WTC11 (cell line): Measurements from ENCODE around the gene ACAA1. TPM values are rescaled to one million over a fixed set of nuclear protein-coding genes. Genes with fewer than 3 reads are reported as not detected.

ENCODE experiments used
- ATAC-seq: fragments of 200-7000 bp; cut with Tn5 transposase; 2 replicates; pipeline ENCODE4 v1.10.0; 2021; ENCODE audit warnings: mild to moderate bottlenecking, moderate library complexity
- CTCF ChIA-PET: fragments of 300-600 bp; sonication (Branson Sonifier 250); formaldehyde crosslinking; loops from one replicate; lab custom pipeline; 2021; ENCODE audit warnings: antibody characterized with exemption; lab: Charles Lee
- POLR2A ChIA-PET: fragments of 350-600 bp; sonication (Branson Sonifier 250); formaldehyde crosslinking; loops from one replicate; lab custom pipeline; 2021; ENCODE audit warnings: antibody characterized with exemption; lab: Charles Lee
- DNase-seq: peaks from one replicate; pipeline ENCODE4 v3.0.0; 2021; ENCODE audit warnings: low spot score
- H3K27ac Mint-ChIP-seq: 2 replicates; pipeline ENCODE4 v1.8.0; 2021; ENCODE audit warnings: mixed read lengths
- H3K27me3 Mint-ChIP-seq: 2 replicates; pipeline ENCODE4 v1.8.0; 2021; ENCODE audit warnings: low read depth, mild to moderate bottlenecking, moderate library complexity, mixed read lengths
- H3K36me3 Mint-ChIP-seq: 2 replicates; pipeline ENCODE4 v1.8.0; 2021; ENCODE audit warnings: mixed read lengths
- H3K4me1 Mint-ChIP-seq: 2 replicates; pipeline ENCODE4 v1.8.0; 2022; ENCODE audit warnings: mixed read lengths
- H3K4me3 Mint-ChIP-seq: 2 replicates; pipeline ENCODE4 v1.8.0; 2021; ENCODE audit warnings: mild to moderate bottlenecking, moderate library complexity, mixed read lengths
- H3K9me3 Mint-ChIP-seq: 2 replicates; pipeline ENCODE4 v1.8.0; 2021; ENCODE audit warnings: mixed read lengths
- AR ChIP-seq: fragments of 250-450 bp; sonication (Bioruptor Pico); IDR thresholded peaks from 2 replicates; pipeline ENCODE4 v1.9.0; 2021; ENCODE audit warnings: mild to moderate bottlenecking
- ARID4B ChIP-seq: sonication (generic); formaldehyde crosslinking; IDR thresholded peaks from 2 replicates; pipeline ENCODE4 v1.8.0; 2023; ENCODE audit warnings: missing genetic modification reagents, mild to moderate bottlenecking, borderline replicate concordance
- CREB1 ChIP-seq: sonication (generic); formaldehyde crosslinking; IDR thresholded peaks from 2 replicates; pipeline ENCODE4 v1.8.0; 2023; ENCODE audit warnings: mild to moderate bottlenecking, missing genetic modification reagents
- ELF4 ChIP-seq: sonication (generic); formaldehyde crosslinking; IDR thresholded peaks from 2 replicates; pipeline ENCODE4 v1.8.1; 2022; ENCODE audit warnings: low read depth, mild to moderate bottlenecking, moderate library complexity, missing genetic modification reagents
- ESRRA ChIP-seq: sonication (generic); formaldehyde crosslinking; IDR thresholded peaks from 2 replicates; pipeline ENCODE4 v1.8.1; 2022; ENCODE audit warnings: mild to moderate bottlenecking, missing genetic modification reagents, borderline replicate concordance
- FOXJ3 ChIP-seq: sonication (generic); formaldehyde crosslinking; IDR thresholded peaks from 2 replicates; pipeline ENCODE4 v1.9.0; 2021; ENCODE audit warnings: missing genetic modification reagents, mild to moderate bottlenecking, borderline replicate concordance
- FOXK1 ChIP-seq: sonication (generic); formaldehyde crosslinking; IDR thresholded peaks from 2 replicates; pipeline ENCODE4 v1.8.0; 2022; ENCODE audit warnings: mild to moderate bottlenecking, moderate library complexity, missing genetic modification reagents
- HMGA2 ChIP-seq: fragments of 250-450 bp; sonication (Bioruptor Pico); IDR thresholded peaks from 2 replicates; pipeline ENCODE4 v1.4.0; 2021; ENCODE audit warnings: mild to moderate bottlenecking, moderate library complexity
- IRF1 ChIP-seq: sonication (generic); formaldehyde crosslinking; IDR thresholded peaks from 2 replicates; pipeline ENCODE4 v1.8.0; 2023; ENCODE audit warnings: missing genetic modification reagents
- JUN ChIP-seq: sonication (generic); formaldehyde crosslinking; IDR thresholded peaks from 2 replicates; pipeline ENCODE4 v1.8.0; 2023; ENCODE audit warnings: mild to moderate bottlenecking, missing genetic modification reagents
- MAX ChIP-seq: sonication (generic); formaldehyde crosslinking; IDR thresholded peaks from 2 replicates; pipeline ENCODE4 v1.8.0; 2022; ENCODE audit warnings: mild to moderate bottlenecking, missing genetic modification reagents
- NFYB ChIP-seq: sonication (generic); formaldehyde crosslinking; conservative IDR thresholded peaks from 2 replicates; pipeline ENCODE4 v1.8.0; 2022; ENCODE audit warnings: low read depth, missing genetic modification reagents
- SMAD4 ChIP-seq: sonication (generic); formaldehyde crosslinking; IDR thresholded peaks from 2 replicates; pipeline ENCODE4 v1.8.0; 2022; ENCODE audit warnings: mild to moderate bottlenecking, missing genetic modification reagents
- SP1 ChIP-seq: sonication (generic); formaldehyde crosslinking; conservative IDR thresholded peaks from 2 replicates; pipeline ENCODE4 v1.8.1; 2022; ENCODE audit warnings: missing genetic modification reagents
- TP53 ChIP-seq: sonication (generic); formaldehyde crosslinking; IDR thresholded peaks from 2 replicates; pipeline ENCODE4 v1.8.1; 2023; ENCODE audit warnings: mild to moderate bottlenecking, missing genetic modification reagents
- ZBTB43 ChIP-seq: sonication (generic); formaldehyde crosslinking; IDR thresholded peaks from 2 replicates; pipeline ENCODE4 v1.8.1; 2023; ENCODE audit warnings: mild to moderate bottlenecking, missing genetic modification reagents
- ZNF232 ChIP-seq: sonication (generic); formaldehyde crosslinking; IDR thresholded peaks from 2 replicates; pipeline ENCODE4 v1.8.0; 2022; ENCODE audit warnings: mild to moderate bottlenecking, missing genetic modification reagents
- ZNF671 ChIP-seq: fragments of 250-450 bp; sonication (Bioruptor Pico); IDR thresholded peaks from 2 replicates; pipeline ENCODE4 v1.8.0; 2021; ENCODE audit warnings: mild to moderate bottlenecking
- total RNA-seq: library from RNA; stranded (reverse); gene quantifications from 3 replicates; pipeline ENCODE4 v1.2.3, GENCODE V29; 2021

ACAA1 gene
- total RNA-seq, 1 experiment from 2014 or later = 46.5 TPM

- TF ChIP-seq JUN = no peak
- no peak for TF ChIP-seq NFYB (CRISPR knock-in tag)
- no peak for TF ChIP-seq TP53 (CRISPR knock-in tag)
- no peak for TF ChIP-seq CREB1
- no peak for TF ChIP-seq ELF4 (CRISPR knock-in tag)
- no peak for TF ChIP-seq IRF1 (CRISPR knock-in tag)
- TF ChIP-seq SP1 (CRISPR knock-in tag) = no peak
- TF ChIP-seq, all 79 proteins: peak for 0
- ChIA-PET CTCF (interaction anchor here (0.5 kb wide), 1 partner anchor 93 kb away, joined by 3 read pairs; no protein-coding TSS in a partner anchor), POLR2A (no interaction called here)
- DNase-seq (no peak), ATAC-seq (no peak)
- no peak overlapping the region for H3K27ac Mint-ChIP-seq
- H3K4me3 Mint-ChIP-seq = no peak overlapping the region
- H3K9me3 Mint-ChIP-seq = no peaks in the 10 kb centered on the region
- H3K27me3 Mint-ChIP-seq = no peaks in the 10 kb centered on the region
- H3K36me3 Mint-ChIP-seq = peaks cover 29% of the 10 kb centered on the region
- no peaks in the 10 kb centered on the region for H3K4me1 Mint-ChIP-seq
Measured at GRCh38 chr3:38121451-38121831, 15.5 kb downstream of the ACAA1 start.

- H3K27me3 Mint-ChIP-seq = peaks cover 3% of the 10 kb centered on the region
Measured at GRCh38 chr3:38120693-38121450, 16.1 kb downstream of the ACAA1 start.

More at GRCh38 chr3:38120693-38121450, 16.1 kb downstream of the ACAA1 start:
- Mint-ChIP-seq H3K4me3 (no peak overlapping the region), H3K9me3 (no peaks in the 10 kb centered on the region), H3K4me1 (no peaks in the 10 kb centered on the region), H3K36me3 (peaks cover 27% of the 10 kb centered on the region), H3K27ac (no peak overlapping the region)
- POLR2A ChIA-PET = no interaction called here
- DNase-seq (no peak), ATAC-seq (no peak)
- CTCF ChIA-PET = interaction anchor here (0.5 to 1.2 kb wide), 2 partner anchors 93 to 124 kb away, joined by 3 to 4 read pairs; no protein-coding TSS in a partner anchor
- TF ChIP-seq ZBTB43 (CRISPR knock-in tag) (no peak), CREB1 (no peak), ZNF671 (CRISPR knock-in tag) (no peak), ZNF232 (CRISPR knock-in tag) (no peak), ESRRA (CRISPR knock-in tag) (no peak), MAX (CRISPR knock-in tag) (no peak), FOXJ3 (CRISPR knock-in tag) (no peak), HMGA2 (CRISPR knock-in tag) (no peak), SMAD4 (CRISPR knock-in tag) (no peak), ARID4B (CRISPR knock-in tag) (no peak), AR (CRISPR knock-in tag) (no peak), FOXK1 (no peak)
- TF ChIP-seq, all 79 proteins: peak for 0
